Endothelial cell of umbilical vein (primary cell): ENCODE data around the gene SAYSD1. TPM values are rescaled to one million over a fixed set of nuclear protein-coding genes. Genes with fewer than 3 reads are reported as not detected.

ENCODE experiments used
- BruUV-seq: library from RNA; stranded (reverse); fragments of 400-500 nt; replicated peaks from 2 replicates; lab custom pipeline; 2021; lab: Mats Ljungman, UMichigan
- CTCF ChIA-PET: fragments of 300-600, 350-600 bp; sonication (Branson Sonifier 250); formaldehyde crosslinking; loops from one replicate; lab custom pipeline; 2021; ENCODE audit warnings: antibody characterized with exemption, inconsistent platforms; lab: Charles Lee
- POLR2A ChIA-PET: fragments of 300-600, 350-600 bp; sonication (Branson Sonifier 250); formaldehyde crosslinking; loops from one replicate; lab custom pipeline; 2021; ENCODE audit warnings: antibody characterized with exemption, inconsistent platforms; lab: Charles Lee
- DNase-seq: peaks from one replicate; pipeline ENCODE4 v3.0.0-alpha.2; 2011; ENCODE audit warnings: low read depth, low spot score
- FAIRE-seq: peaks from 2 replicates; lab custom pipeline; 2011; peaks lifted over from hg19 to GRCh38; lab: Jason Lieb, UNC
- H2AFZ ChIP-seq: 2 replicates; pipeline ENCODE4 v1.6.0; 2012; ENCODE audit warnings: low read depth, low read length, control low read depth, inconsistent platforms
- H3K27ac ChIP-seq: 2 replicates; pipeline ENCODE4 v1.5.1; 2011; ENCODE audit warnings: low read depth, mild to moderate bottlenecking, control low read depth, low read length, moderate library complexity; ENCODE audit not compliant: insufficient read depth
- H3K27me3 ChIP-seq, 2 experiments: 2 replicates each; pipeline versions ENCODE4 v1.6.0 to v1.6.1; 2011; ENCODE audit warnings: low read length in 2 of 2, mixed read lengths in 1 of 2; ENCODE audit not compliant: control insufficient read depth in 2 of 2, insufficient read depth in 2 of 2
- H3K36me3 ChIP-seq, 2 experiments: 2 replicates in 1 of 2; 3 replicates in 1 of 2; pipeline ENCODE4 v1.5.1; 2011; ENCODE audit warnings: low read length in 2 of 2, mild to moderate bottlenecking in 1 of 2, moderate library complexity in 1 of 2; ENCODE audit not compliant: control insufficient read depth in 2 of 2, insufficient read depth in 2 of 2; ENCODE audit errors: extremely low read depth in 1 of 2
- H3K4me1 ChIP-seq: 3 replicates; pipeline ENCODE4 v1.5.1; 2011; ENCODE audit warnings: mild to moderate bottlenecking, low read length; ENCODE audit not compliant: control insufficient read depth, insufficient read depth; ENCODE audit errors: extremely low read depth
- H3K4me2 ChIP-seq: 2 replicates; pipeline ENCODE4 v1.6.1; 2011; ENCODE audit warnings: low read length, control low read depth, mixed read lengths; ENCODE audit not compliant: insufficient read depth
- H3K4me3 ChIP-seq, 3 experiments: fragments of 200-600 bp in 1 of 3; sonication (generic), shearing (Covaris generic) in 1 of 3; replicated peaks in 1 of 3; 2 replicates each; pipeline ENCODE4 v1.5.1; 2011 to 2016; ENCODE audit warnings: control low read depth in 3 of 3, low read length in 3 of 3, mild to moderate bottlenecking in 2 of 3, inconsistent platforms in 1 of 3, low read depth in 1 of 3, moderate library complexity in 1 of 3; ENCODE audit not compliant: insufficient read depth in 1 of 3
- H3K79me2 ChIP-seq: 2 replicates; pipeline ENCODE4 v1.6.0; 2012; ENCODE audit warnings: low read length, inconsistent platforms; ENCODE audit not compliant: control insufficient read depth, insufficient read depth
- H3K9ac ChIP-seq: replicated peaks from 2 replicates; pipeline ENCODE3; 2011; ENCODE audit warnings: low read length, control low read depth; ENCODE audit not compliant: insufficient read depth; ENCODE audit errors: extremely low read depth
- H3K9me1 ChIP-seq: replicated peaks from 3 replicates; pipeline ENCODE4 v1.6.0; 2011; ENCODE audit warnings: mild to moderate bottlenecking, low read length; ENCODE audit not compliant: control insufficient read depth, insufficient read depth; ENCODE audit errors: extremely low read depth
- H3K9me3 ChIP-seq: replicated peaks from 2 replicates; pipeline ENCODE4 v1.5.1; 2012; ENCODE audit warnings: low read length, inconsistent platforms; ENCODE audit not compliant: control insufficient read depth, insufficient read depth
- H4K20me1 ChIP-seq: replicated peaks from 2 replicates; pipeline ENCODE3; 2011; ENCODE audit warnings: mild to moderate bottlenecking, low read length; ENCODE audit not compliant: control insufficient read depth, insufficient read depth; ENCODE audit errors: extremely low read depth
- EZH2 ChIP-seq: IDR thresholded peaks from 2 replicates; pipeline ENCODE4 v1.6.1; 2012; ENCODE audit warnings: borderline replicate concordance, low read depth, mild to moderate bottlenecking, moderate library complexity, low read length, inconsistent platforms; ENCODE audit not compliant: severe bottlenecking
- FOS ChIP-seq: IDR thresholded peaks from 2 replicates; pipeline ENCODE4 v1.6.1; 2011; ENCODE audit warnings: mild to moderate bottlenecking, low read length, moderate library complexity, borderline replicate concordance; ENCODE audit not compliant: insufficient read depth
- GATA2 ChIP-seq: IDR thresholded peaks from 2 replicates; pipeline ENCODE4 v1.7.0; 2011; ENCODE audit warnings: low read depth, mild to moderate bottlenecking, moderate library complexity, mixed read lengths, low read length; ENCODE audit not compliant: insufficient read length, insufficient read depth
- JUN ChIP-seq: IDR thresholded peaks from 2 replicates; pipeline ENCODE4 v1.6.1; 2011; ENCODE audit warnings: borderline replicate concordance, low read depth; ENCODE audit not compliant: insufficient read length, insufficient read depth
- MAX ChIP-seq: IDR thresholded peaks from 2 replicates; pipeline ENCODE4 v1.6.1; 2011; ENCODE audit not compliant: insufficient read depth, insufficient read length
- MYC ChIP-seq: IDR thresholded peaks from one replicate; pipeline ENCODE4 v1.6.1; 2011; ENCODE audit warnings: mild to moderate bottlenecking, low read depth, low read length
- POLR2A ChIP-seq: IDR thresholded peaks from 2 replicates; pipeline ENCODE4 v1.6.1; 2012; ENCODE audit warnings: low read depth, mild to moderate bottlenecking, control low read depth, low read length
- POLR2AphosphoS5 ChIP-seq: IDR thresholded peaks from 2 replicates; pipeline ENCODE4 v1.6.1; 2012; ENCODE audit warnings: low read depth, mild to moderate bottlenecking, control low read depth, low read length, moderate library complexity; ENCODE audit not compliant: insufficient read depth
- dilution Hi-C: fragments of 300-500 bp; cut with MboI; formaldehyde crosslinking; loops from one replicate; pipeline ENCODE4 v1.15.0; 2019; ENCODE audit warnings: low sequenced_read_pairs; ENCODE audit not compliant: extremely low pct_ligation_motif_present
- intact Hi-C: fragments of 100-400 bp; cut with micrococcal nuclease; formaldehyde crosslinking; loops from one replicate; pipeline ENCODE4 v1.10.0; 2022
- polyA plus RNA-seq, 4 experiments: library from polyadenylated mRNA; depleted of rRNA in 3 of 4; stranded (reverse) in 3 of 4; unstranded in 1 of 4; fragments of >200 nt; gene quantifications; 2 replicates each; pipeline versions ENCODE4 v1.2.1 to v1.2.3, GENCODE V29; 2011 to 2012; ENCODE audit warnings: missing spikeins in 1 of 4
- total RNA-seq: library from RNA; stranded (reverse); gene quantifications from 2 replicates; pipeline ENCODE4 v1.2.3, GENCODE V29; 2021
- TF ChIP-seq, protein P1 (sequence below), 2 donors: IDR thresholded peaks; 1 replicate in 1 of 2; 2 replicates in 1 of 2; pipeline ENCODE4 v1.5.1; 2011; ENCODE audit warnings: low read length in 2 of 2, mild to moderate bottlenecking in 2 of 2, moderate library complexity in 2 of 2, control low read depth in 1 of 2, inconsistent platforms in 1 of 2, low read depth in 1 of 2; ENCODE audit not compliant: insufficient read depth in 1 of 2; ENCODE audit errors: extremely low read depth in 1 of 2

SAYSD1 gene
- total and polyA plus RNA-seq, 2 donors (not counting 3 experiments of a cell fraction or from before 2014, with no cell fraction given), result 9.0 to 9.7 TPM

GRCh38 chr6:39114388-39114703 lies 640 bp downstream of the SAYSD1 start:
- no peaks in the 10 kb centered on the region for H3K79me2 ChIP-seq
- FAIRE-seq (no peak), DNase-seq (no peak)
- ChIA-PET CTCF (interaction anchor here (0.7 to 3.2 kb wide), 6 partner anchors 10 to 189 kb away, joined by 3 to 16 read pairs (median 4); no protein-coding TSS in a partner anchor), POLR2A (no interaction called here)
- TF ChIP-seq POLR2A (no peak), JUN (no peak), FOS (no peak), MAX (no peak), MYC (no peak), GATA2 (no peak), EZH2 (no peak), POLR2AphosphoS5 (no peak)
- TF ChIP-seq, protein P1, sequence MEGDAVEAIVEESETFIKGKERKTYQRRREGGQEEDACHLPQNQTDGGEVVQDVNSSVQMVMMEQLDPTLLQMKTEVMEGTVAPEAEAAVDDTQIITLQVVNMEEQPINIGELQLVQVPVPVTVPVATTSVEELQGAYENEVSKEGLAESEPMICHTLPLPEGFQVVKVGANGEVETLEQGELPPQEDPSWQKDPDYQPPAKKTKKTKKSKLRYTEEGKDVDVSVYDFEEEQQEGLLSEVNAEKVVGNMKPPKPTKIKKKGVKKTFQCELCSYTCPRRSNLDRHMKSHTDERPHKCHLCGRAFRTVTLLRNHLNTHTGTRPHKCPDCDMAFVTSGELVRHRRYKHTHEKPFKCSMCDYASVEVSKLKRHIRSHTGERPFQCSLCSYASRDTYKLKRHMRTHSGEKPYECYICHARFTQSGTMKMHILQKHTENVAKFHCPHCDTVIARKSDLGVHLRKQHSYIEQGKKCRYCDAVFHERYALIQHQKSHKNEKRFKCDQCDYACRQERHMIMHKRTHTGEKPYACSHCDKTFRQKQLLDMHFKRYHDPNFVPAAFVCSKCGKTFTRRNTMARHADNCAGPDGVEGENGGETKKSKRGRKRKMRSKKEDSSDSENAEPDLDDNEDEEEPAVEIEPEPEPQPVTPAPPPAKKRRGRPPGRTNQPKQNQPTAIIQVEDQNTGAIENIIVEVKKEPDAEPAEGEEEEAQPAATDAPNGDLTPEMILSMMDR (IDR thresholded peaks at IDR 0.05; ENCODE audit: extremely low read depth in 1 of 2, insufficient read depth in 1 of 2, low read depth in 1 of 2, low read length in 2 of 2), result no peak
- no TSS peak for BruUV-seq
- H3K4me2 ChIP-seq, result peak overlapping the region; percentile 69
- dilution Hi-C loops (no loop called here), intact Hi-C loops (loop anchor here (2.0 kb wide), 1 partner anchor 26 kb away; no protein-coding TSS in a partner anchor)
- H3K4me1 ChIP-seq, result peaks cover 13% of the 10 kb centered on the region
- peaks cover 2 to 5% of the 10 kb centered on the region in 2 experiments for H3K27me3 ChIP-seq
- H3K27ac ChIP-seq, result no peak overlapping the region
- H3K9ac ChIP-seq, result peak overlapping the region; percentile 80
- H2AFZ ChIP-seq, result peak overlapping the region; percentile 99
- no peaks in the 10 kb centered on the region for H3K9me1 ChIP-seq
- no peaks in the 10 kb centered on the region for H3K36me3 ChIP-seq
- peak overlapping the region; percentile 40 to 81 (median 63) for H3K4me3 ChIP-seq
- H4K20me1 ChIP-seq, result no peaks in the 10 kb centered on the region
- no peaks in the 10 kb centered on the region for H3K9me3 ChIP-seq
